Esophagus squamous epithelium (tissue), 4 donors: Measurements from ENCODE around the gene OR4D10.

Source experiments
- POLR2A ChIP-seq, 4 donors: fragments of 450-650 bp; IDR thresholded peaks; one replicate each; pipeline ENCODE4 v1.6.1; 2017; ENCODE audit warnings: antibody characterized with exemption in 4 of 4, mild to moderate bottlenecking in 4 of 4, moderate library complexity in 3 of 4
- TF ChIP-seq, protein P1 (sequence below), 6 experiments: fragments of 450-650 bp in 4 of 6; fragments of 200-600 bp in 2 of 6; sonication (generic) in 2 of 6; IDR thresholded peaks; one replicate each; pipeline ENCODE4 v1.5.1; 2016 to 2019; ENCODE audit warnings: antibody characterized with exemption in 6 of 6, mild to moderate bottlenecking in 4 of 6, moderate library complexity in 4 of 6

DNA sequence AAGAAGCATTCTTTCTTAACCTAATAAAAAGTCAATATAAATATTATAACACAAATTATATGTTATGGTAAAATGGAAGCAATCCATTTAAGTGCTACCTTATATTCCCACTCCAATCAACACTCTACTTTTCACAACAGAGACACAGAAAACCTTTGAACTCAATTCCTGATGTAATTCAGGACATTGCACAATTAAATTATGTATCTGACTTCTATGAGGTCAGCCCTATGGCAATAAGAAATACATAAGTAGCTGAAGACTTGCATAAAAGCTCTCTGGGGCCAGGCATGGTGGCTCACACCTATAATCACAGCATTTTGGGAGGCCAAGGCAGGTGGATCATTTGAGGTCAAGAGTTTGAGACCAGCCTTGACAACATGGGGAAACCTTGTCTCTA, 6.8 kb downstream of the OR4D10 start:
- TF ChIP-seq, protein P1, sequence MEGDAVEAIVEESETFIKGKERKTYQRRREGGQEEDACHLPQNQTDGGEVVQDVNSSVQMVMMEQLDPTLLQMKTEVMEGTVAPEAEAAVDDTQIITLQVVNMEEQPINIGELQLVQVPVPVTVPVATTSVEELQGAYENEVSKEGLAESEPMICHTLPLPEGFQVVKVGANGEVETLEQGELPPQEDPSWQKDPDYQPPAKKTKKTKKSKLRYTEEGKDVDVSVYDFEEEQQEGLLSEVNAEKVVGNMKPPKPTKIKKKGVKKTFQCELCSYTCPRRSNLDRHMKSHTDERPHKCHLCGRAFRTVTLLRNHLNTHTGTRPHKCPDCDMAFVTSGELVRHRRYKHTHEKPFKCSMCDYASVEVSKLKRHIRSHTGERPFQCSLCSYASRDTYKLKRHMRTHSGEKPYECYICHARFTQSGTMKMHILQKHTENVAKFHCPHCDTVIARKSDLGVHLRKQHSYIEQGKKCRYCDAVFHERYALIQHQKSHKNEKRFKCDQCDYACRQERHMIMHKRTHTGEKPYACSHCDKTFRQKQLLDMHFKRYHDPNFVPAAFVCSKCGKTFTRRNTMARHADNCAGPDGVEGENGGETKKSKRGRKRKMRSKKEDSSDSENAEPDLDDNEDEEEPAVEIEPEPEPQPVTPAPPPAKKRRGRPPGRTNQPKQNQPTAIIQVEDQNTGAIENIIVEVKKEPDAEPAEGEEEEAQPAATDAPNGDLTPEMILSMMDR (IDR thresholded peaks at IDR 0.05): no peak
- no peak for TF ChIP-seq POLR2A (IDR thresholded peaks at IDR 0.05)
